Cortex of kidney (tissue), 1 donor: ENCODE data around the gene PHRF1.

Experiments
- DNase-seq: peaks from one replicate; lab custom pipeline; 2025; lab: John Stamatoyannopoulos, UW

The PHRF1 gene

DNA sequence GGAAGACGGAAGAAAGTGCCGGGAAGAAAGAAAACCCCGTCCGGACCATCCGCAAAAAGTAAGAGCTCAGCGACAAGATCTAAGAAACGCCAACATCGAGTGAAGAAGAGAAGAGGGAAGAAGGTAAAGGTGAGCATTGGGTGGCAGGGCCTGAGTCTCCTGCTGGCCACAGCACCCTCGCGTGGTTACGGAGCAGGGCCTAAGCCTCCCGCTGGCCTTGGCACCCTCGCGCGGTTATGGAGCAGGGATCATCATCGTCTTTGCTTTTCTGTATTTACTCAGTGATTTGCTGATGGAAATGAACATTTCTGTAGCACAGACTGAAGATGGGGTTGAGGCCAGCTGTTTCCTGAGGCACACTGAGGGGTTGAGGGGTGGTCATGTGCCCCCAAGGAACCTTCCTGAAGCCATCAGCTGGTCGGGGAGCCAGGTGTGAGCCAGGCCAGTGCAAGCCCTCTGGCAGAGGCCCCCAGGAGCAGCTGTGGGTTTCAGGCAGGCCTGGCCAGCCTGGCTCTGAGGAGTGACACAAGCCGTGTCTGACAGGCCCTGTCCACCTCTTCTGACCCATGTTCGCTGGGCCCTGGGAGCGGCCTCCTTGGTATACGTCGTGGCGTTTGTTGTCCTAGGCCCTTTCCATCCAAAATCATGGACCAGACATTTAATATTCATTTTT lies 25.4 kb downstream of the PHRF1 start:
- no peak for DNase-seq

DNA sequence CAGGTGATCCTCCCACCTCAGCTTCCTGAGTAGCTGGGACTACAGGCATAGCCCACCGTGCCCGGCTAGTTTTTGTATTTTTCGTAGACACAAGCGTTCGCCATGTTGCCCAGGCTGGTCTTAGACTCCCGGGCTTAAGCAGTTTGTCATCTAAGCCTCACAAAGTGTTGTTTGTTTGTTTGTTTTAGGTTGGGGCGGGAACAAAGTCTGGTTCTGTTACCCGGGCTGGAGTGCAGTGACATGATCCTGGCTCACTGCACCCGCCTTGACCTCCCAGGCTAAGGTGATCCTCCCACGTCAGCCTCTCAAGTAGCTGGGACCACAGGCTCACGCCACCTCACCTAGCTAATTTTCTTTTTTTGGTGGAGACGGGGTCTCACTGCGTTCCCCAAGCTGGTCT lies 26.9 kb downstream of the PHRF1 start:
- no peak for DNase-seq

DNA sequence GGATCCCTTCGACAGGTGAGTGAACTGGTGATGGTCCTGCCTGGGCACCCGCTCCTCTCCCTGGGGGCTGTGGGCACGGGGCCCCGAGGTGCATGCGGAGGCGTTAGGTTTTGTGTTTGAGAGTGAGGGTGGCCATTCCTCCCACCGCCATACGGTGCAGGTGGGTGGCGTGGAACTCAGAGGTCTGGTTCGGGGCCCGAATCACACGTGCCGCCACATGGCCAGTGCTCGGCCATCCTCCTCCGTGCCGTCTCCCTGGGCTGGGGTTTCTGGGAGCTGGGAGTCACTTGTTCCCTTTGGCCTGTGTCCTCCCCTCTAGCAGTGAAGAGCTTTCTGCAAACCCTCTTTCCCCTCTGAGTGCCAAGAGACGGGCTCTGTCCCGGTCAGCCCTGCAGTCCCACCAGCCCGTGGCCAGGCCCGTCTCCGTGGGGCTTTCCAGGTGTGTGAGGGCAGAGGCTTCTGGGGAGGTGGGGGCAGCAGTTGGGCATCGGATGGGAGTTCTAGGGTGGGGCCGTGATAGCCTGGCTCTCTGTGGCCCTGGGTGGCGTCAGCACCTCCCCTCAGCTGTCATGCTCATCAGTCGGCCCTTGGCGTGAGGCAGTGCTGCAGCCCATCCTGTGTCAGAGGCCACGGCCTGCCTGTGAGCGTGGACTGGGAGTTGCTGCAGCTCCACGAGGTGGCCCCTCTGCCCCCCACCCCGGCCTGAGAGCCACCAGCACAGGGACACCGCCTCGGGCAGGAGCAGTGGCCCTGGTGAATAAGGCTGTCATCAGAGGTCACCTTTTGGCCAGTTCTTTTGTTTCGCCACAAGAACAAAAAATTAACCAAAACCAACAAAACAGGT lies 29.2 kb downstream of the PHRF1 start:
- DNase-seq: no peak

DNA sequence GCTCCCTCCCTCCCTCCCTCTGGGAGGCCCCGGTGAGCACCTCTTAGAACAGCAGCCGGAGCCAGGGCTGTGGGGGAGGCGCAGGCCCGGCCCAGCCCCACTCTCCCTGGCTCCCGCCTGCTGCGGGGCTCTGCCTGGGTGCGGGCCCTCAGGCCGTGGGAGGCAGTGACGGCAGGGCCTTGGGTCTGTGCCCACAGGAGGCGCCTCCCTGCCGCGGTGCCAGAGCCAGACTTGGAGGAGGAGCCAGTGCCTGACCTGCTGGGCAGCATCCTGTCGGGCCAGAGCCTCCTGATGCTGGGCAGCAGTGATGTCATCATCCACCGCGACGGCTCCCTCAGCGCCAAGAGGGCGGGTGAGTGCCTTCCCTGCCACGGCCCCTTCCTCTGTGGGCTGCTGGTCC lies 30.0 kb downstream of the PHRF1 start:
- DNase-seq: no peak

DNA sequence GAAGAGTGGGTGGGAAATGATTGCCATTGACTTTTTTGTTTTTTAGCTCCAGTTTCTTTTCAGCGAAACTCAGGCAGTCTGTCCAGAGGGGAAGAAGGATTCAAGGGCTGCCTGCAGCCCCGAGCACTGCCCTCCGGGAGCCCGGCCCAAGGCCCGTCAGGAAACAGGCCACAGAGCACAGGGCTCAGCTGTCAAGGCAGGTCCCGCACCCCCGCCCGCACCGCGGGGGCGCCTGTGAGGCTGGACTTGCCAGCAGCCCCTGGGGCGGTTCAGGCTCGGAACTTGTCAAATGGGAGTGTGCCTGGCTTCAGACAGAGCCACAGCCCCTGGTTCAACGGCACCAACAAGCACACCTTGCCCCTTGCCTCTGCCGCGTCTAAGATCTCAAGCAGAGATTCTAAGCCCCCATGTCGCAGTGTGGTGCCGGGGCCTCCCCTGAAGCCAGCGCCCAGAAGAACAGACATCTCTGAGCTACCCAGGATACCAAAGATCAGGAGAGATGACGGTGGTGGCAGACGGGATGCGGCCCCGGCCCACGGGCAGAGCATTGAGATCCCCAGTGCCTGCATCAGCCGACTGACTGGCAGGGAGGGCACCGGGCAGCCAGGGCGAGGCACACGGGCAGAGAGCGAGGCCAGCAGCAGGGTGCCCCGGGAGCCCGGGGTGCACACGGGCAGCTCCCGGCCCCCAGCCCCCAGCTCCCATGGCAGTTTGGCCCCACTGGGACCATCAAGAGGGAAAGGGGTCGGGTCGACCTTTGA lies 30.9 kb downstream of the PHRF1 start:
- DNase-seq: no peak

DNA sequence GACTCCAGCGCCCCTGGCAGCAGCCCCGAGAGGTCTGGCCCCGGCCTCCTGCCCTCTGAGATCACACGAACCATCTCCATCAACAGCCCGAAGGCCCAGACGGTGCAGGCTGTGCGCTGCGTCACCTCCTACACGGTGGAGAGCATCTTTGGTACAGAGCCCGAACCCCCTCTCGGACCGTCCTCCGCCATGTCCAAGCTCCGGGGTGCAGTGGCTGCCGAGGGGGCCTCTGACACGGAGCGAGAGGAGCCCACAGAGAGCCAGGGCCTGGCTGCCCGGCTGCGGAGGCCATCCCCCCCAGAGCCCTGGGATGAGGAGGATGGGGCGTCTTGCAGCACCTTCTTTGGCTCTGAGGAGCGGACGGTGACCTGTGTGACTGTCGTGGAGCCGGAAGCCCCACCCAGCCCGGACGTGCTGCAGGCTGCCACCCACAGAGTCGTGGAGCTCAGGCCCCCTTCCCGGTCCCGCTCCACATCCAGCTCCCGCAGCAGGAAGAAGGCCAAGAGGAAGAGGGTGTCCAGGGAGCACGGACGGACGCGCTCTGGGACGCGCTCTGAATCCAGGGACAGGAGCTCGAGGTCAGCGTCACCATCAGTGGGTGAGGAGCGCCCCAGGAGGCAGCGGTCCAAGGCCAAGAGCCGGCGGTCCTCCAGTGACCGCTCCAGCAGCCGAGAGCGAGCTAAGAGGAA lies 31.8 kb downstream of the PHRF1 start:
- DNase-seq: no peak

DNA sequence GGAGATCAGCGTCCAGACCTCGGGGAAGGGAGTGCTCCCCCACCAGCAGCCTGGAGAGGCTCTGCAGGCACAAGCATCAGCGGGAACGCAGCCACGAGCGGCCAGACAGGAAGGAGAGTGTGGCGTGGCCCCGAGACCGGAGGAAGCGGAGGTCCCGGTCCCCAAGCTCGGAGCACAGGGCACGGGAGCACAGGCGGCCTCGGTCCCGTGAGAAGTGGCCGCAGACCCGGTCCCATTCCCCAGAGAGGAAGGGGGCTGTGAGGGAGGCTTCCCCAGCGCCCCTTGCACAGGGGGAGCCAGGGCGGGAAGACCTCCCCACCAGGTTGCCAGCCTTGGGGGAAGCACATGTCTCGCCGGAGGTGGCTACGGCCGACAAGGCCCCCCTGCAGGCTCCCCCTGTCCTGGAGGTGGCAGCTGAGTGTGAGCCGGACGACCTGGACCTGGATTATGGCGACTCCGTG lies 32.6 kb downstream of the PHRF1 start:
- no peak for DNase-seq

DNA sequence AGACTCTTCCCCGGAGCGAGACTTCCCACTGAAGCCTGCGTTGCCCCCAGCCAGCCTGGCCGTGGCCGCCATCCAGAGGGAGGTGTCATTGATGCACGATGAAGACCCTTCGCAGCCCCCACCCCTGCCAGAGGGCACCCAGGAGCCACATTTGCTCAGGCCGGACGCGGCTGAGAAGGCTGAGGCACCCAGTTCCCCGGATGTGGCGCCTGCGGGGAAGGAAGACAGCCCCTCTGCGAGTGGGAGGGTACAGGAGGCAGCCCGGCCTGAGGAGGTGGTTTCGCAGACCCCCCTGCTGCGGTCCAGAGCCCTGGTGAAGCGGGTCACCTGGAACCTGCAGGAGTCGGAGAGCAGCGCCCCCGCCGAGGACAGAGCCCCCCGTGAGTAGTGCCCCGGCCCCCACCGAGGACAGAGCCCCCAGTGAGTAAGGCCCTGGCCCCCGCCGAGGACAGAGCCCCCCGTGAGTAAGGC lies 33.1 kb downstream of the PHRF1 start:
- DNase-seq: no peak

DNA sequence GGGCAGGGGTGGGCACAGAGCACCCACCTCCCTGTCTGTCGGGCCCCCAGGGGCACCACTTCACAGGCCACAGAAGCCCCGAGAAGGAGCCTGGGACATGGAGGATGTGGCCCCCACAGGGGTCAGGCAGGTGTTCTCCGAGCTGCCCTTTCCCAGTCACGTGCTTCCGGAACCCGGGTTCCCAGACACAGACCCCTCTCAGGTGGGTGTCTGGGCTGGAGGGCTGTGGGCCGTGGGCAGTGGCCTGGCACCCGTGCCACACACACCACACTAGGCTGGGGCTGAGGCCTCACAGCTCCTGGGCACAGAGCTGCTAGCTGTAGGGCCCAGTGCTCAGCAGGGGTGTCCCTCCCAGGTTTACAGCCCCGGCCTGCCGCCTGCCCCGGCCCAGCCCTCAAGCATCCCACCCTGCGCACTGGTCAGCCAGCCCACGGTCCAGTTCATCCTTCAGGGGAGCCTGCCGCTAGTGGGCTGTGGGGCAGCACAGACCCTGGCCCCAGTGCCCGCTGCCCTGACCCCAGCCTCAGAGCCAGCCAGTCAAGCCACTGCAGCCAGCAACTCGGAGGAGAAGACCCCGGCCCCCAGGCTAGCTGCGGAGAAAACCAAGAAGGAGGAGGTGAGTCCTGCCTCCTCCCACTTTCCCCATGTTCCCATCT lies 34.0 kb downstream of the PHRF1 start:
- DNase-seq: no peak

DNA sequence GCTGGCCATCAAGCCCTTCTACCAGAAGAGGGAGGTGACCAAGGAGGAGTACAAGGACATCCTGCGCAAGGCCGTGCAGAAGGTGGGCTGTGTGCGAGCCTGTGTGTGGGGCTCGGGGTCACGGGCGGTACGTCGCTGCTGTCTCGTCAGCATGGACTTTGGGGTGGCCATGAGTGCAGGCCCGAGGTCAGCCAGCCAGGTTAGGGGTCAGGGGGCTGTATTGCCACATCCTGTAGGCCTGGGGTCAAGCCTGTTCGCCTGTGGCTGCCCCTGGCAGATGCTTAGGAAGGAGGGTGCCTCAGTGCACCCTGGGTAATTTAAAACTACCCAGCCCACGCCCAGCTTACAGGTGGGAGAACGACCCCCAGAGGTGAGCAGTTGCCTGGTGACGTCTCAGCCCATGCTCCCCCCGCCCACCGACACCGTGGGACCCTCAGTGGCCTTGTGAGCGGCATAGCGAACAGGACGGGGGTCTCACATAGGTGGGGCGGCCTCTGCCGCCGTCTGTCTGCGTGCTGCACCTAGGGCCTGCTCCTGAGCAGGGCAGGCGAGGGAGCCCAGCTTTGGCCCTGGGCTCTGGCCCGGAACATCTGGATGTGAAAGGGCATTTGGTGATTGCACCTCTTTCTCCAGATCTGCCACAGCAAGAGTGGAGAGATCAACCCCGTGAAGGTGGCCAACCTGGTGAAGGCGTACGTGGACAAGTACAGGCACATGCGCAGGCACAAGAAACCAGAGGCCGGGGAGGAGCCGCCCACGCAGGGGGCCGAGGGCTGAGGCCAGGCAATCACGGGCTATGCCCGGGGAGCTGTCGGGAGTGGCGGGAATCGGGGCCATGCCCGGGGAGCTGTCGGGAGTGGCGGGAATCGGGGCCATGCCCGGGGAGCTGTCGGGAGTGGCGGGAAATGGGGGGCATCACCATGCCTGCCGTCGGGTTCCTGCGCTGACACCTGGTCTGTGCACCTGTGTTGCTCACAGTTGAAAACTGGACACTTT lies 35.0 kb downstream of the PHRF1 start:
- DNase-seq: no peak

DNA sequence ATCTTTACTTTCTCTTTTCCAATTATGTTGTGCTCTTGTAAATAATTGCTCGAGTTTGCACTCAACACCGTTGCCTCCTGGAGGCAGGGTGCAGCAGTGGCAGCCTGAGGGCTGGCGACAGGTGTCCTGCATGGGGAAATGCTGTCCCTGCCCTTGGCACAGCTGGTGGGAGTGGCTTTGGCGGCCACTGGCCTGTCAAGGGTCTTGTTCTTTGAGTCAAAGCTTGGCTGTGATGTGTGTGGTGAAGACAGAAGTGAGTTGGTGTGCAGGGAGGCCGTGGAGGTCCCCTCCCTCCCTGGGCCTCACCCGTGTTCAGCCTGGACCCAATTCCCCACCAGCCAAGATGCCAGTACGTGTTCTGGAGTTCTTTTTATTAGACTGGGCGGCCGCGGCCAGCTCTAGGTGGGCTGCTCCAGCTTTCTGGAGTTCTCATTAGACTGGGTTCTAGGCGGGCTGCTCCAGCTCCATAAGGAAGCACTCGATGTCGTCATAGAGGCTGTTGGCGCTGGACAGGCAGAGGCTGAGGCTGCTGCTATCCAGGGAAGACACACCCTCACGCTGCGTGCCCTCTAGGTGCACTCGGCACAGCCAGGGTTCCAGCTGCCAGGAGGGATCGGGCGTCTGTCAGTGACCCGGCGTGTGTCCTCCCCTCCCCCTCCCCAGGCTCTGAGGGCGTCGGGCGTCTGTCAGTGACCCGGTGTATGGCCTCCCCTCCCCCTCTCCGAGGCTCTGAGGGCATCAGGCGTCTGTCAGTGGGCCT lies 36.1 kb downstream of the PHRF1 start:
- DNase-seq: no peak

DNA sequence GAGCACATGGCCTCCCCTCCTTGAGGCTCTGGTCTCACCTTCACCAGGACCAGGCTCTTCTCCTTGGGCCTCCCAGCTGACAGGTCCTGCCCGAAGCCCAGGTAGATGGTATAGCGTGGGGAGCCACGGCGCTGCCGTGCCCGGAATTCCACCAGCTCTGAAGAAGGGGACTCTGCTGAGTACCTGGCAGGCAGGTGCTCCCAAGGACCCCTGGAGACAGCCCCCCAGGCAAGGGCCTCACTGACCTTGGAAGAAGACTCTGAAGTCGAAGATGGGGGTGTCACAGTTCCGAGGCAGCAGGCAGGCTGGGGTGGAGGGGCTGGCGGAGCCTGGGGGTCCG lies 36.7 kb downstream of the PHRF1 start:
- no peak for DNase-seq

DNA sequence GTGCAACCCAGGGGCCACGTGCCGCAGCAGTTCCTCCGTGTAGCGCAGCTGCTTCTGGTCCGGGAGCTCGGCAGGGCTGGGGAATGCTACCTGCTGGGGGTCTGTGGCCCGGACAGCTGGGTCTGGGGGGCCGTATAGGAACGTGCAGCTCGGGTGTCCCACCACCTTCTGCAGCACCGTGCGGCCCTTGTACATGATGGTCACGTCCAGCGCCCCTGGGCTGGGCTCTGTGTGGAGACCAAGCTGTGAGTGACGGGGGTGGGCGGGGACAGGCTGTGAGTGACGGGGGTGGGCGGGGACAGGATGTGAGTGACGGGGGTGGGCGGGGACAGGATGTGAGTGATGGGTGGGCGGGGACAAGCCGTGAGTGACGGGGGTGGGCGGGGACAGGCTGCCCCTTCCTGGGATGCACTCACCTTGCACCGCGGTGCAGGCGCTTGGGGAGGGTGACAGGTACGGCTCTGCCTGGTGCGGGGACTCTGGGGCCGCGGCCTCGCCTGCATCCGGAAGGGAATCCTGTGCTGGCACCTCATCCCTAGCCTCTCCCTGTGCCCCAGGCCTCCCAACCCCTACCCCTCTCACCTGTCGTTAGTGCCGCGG lies 37.2 kb downstream of the PHRF1 start:
- no peak for DNase-seq

DNA sequence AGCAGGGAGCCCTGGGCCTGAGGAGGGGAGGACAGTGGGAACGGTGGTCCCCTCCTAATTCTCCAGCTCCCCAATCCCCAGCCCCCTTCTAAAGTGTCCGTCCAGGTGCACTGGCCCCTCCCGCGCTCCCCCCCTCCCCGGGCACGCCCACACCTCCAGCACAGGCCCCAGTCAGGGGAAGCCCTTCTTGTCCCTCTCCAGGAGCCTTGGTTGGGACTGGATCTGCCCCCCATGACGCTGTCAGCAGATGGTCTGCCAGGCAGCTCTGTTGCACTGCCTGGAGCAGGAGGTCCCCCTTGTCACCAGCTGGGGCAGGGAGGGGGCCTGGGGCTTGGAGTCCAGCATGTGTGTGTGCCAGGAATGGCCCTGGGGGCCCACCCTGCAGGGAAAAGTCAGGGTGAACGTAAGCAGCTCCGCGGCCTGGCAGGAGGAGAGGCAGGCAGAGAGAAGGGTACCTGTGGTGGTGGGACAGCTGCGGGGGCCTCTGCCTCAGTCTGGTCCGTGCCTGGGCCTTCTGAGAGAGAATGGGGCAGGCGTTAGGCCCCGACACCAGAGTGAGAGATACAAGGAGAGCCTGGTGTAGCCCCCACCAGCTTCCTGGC lies 37.9 kb downstream of the PHRF1 start:
- no peak for DNase-seq

DNA sequence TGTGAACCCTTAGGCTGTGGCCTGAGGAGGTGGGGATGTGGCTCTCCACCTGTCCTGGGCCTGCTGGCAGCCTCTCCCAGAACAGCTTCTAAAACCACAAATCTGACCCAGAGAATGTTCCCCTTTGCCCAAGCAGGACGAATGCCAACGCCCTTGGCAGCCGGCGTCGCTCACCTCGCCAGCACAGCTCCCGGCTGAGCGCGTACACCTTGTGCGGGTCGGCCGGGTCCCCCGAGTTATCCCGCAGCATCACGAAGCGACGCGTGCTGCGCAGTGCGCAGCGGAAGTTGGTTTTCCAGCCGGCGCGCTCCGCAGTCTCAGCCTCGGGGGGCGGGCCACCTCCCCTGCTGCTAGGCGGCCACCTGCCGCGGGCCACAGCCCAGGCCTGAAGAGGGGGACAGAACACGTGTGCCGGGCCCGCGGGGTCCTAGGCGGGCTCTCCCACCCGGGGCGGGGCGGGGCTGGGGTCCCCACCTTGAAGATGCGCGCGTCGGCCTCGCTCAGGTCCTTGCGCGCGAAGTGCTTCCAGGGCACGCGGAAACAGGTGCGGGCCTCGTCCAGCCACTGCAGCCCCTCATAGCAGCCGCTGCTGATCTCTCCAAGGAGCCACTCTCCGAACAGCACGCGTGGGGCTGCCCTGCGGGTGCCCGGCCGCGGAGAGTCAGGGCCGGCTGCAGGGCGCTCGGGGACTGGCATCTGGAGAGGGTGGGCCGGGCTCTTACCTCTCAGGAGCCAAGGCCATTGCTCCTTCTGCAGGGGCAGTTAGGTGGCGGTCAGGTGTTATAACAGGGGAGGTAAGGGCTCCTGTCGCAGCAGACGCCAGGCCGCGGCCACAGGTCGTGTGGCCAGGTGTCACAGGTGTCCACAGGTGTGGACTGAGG lies 38.6 kb downstream of the PHRF1 start:
- no peak for DNase-seq

DNA sequence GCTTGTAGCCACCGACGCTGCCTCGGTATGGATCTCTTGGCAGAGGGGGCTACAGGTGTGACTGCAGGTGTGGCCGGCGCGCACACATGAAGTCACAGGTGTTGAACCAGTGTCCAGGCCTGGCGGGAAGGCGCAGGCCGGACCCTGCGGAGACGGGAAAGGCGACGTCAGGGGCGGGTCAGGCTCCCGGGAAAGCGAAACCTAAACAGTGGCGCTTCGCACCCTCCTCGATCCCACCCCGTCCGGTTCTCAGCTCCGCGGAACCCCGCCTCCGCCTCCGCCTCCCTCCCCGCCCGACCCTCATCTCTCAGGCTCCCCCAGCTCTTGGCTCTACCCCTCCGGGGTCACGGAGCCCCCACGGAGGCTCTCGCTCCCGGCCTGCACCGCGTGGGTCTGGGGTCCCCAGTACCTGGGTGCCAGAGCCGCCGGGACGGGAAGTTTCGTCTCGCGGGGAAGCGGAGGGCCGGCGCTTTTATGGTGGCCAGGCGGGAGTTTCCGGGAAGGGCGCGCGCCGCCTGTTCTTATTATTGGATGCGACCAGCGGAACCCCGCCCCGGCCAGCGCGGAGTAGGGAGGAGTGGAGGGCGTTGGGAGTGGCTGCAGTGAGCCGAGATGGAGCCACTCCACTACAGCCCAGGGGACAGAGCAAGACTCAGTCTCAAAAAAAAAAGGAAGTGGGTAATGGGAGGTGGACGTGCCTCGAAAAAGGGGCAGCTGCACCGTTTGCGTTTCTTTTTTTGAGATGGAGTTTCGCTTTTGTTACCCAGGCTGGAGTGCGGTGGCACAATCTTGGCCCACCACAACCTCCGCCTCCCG lies 39.4 kb downstream of the PHRF1 start, which contains the start of gene IRF7:
Gene IRF7 (minus strand): TSS at position 447 of the 816 bp plus-strand sequence. CDS start 586 bp downstream, outside the sequence.
- no peak for DNase-seq
